Esophagus squamous epithelium (tissue), 5 donors: ENCODE data around the gene L3MBTL1. TPM values are rescaled to one million over a fixed set of nuclear protein-coding genes. Genes with fewer than 3 reads are reported as not detected.

Experiments used
- DNase-seq: peaks from one replicate; lab custom pipeline; 2025; lab: John Stamatoyannopoulos, UW
- H3K27ac ChIP-seq, 4 donors: fragments of 200-600 bp; sonication (generic); one replicate each; pipeline ENCODE4 v1.5.1; 2016 to 2019; ENCODE audit warnings: mild to moderate bottlenecking in 1 of 4
- H3K27me3 ChIP-seq, 4 donors: fragments of 200-600 bp; sonication (generic); 1 replicate in 3 of 4; 2 replicates in 1 of 4; pipeline versions ENCODE4 v1.5.1 to v1.6.0; 2017 to 2021; ENCODE audit warnings: antibody characterized with exemption in 1 of 4
- H3K36me3 ChIP-seq, 3 donors: fragments of 200-600 bp; sonication (generic); one replicate each; pipeline ENCODE4 v1.5.1; 2016 to 2019
- H3K4me1 ChIP-seq, 3 donors: fragments of 200-600 bp; sonication (generic); one replicate each; pipeline ENCODE4 v1.5.1; 2017 to 2019
- H3K4me3 ChIP-seq, 4 donors: fragments of 200-600 bp; sonication (generic); 1 replicate in 3 of 4; 2 replicates in 1 of 4; pipeline ENCODE4 v1.5.1; 2016 to 2019; ENCODE audit warnings: mild to moderate bottlenecking in 2 of 4, moderate library complexity in 1 of 4
- H3K9me3 ChIP-seq, 3 donors: fragments of 200-600 bp; sonication (generic); one replicate each; pipeline ENCODE4 v1.5.1; 2016 to 2019
- CTCF ChIP-seq, 6 experiments: fragments of 450-650 bp in 4 of 6; fragments of 200-600 bp in 2 of 6; sonication (generic) in 2 of 6; IDR thresholded peaks; one replicate each; pipeline ENCODE4 v1.5.1; 2016 to 2019; ENCODE audit warnings: antibody characterized with exemption in 6 of 6, mild to moderate bottlenecking in 4 of 6, moderate library complexity in 4 of 6
- POLR2A ChIP-seq, 4 donors: fragments of 450-650 bp; IDR thresholded peaks; one replicate each; pipeline ENCODE4 v1.6.1; 2017; ENCODE audit warnings: antibody characterized with exemption in 4 of 4, mild to moderate bottlenecking in 4 of 4, moderate library complexity in 3 of 4
- WGBS, 2 donors: methylation state at CpG; one replicate each; pipeline ENCODE4 v1.1.5; 2018; 5-methylcytosine and 5-hydroxymethylcytosine counted together
- intact Hi-C: fragments of 100-400 bp; cut with DNase I; formaldehyde crosslinking; loops from one replicate; pipeline ENCODE4 v1.15.0; 2022
- total RNA-seq, 4 donors: library from RNA; depleted of rRNA; stranded (reverse); fragments of >200 nt; gene quantifications; one replicate each; pipeline ENCODE4 v1.1.0, GENCODE V29; 2016
- donor health status: DM: yes; HTN: yes; CAD: no.

The L3MBTL1 gene
- total RNA-seq, 4 donors from 2014 or later, result 3.5 to 31.7 (median 7.9) TPM

DNA sequence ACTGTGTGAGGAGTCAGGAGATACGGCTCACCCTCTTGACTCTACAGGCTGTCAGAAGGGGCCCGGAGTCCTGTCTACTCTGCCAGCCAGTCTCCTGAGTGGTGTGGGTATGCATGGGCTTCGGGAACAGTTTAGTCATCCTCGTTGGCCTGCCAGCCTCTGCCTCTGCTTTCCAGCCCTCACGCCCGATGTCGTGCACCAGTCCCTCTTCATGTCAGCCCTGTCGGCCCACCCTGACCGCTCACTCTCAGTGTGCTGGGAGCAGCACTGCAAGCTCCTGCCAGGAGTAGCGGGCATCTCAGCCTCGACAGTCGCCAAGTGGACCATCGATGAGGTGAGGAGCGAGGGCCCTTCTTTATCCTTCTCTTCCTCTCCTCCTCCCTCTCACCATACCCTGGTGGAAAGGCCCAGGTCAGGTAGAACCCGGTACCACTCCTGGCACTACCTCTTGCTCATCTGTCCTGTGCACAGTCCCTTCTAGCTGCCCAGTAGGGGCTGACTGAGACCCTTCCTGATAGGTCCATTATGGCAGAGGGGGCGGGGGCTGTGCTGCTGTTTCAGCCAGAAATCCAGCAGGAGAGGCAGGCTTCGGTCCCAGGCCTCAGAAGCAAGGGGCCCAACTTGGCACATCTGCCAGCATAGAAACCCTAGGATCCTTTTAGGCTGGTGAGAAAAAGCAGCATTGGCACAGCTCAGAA is 32.6 kb downstream of the L3MBTL1 start:
- no peak for DNase-seq
- TF ChIP-seq POLR2A (IDR thresholded peaks at IDR 0.05) (no peak), CTCF (IDR thresholded peaks at IDR 0.05) (no peak)
- intact Hi-C loops, result loop anchor here (10.0 kb wide), 1 partner anchor 545 kb away; no protein-coding TSS in a partner anchor
- Histone ChIP-seq H3K36me3 (peaks cover 0 to 72% (median 6%) of the 10 kb centered on the region in 3 donors), H3K9me3 (no peaks in the 10 kb centered on the region), H3K27me3 (no peaks in the 10 kb centered on the region), H3K4me1 (no peaks in the 10 kb centered on the region), H3K4me3 (no peak overlapping the region), H3K27ac (no peak overlapping the region)
- WGBS, 2 donors, result 87 to 91% methylated on average over 10 to 15 of the region's 17 CpGs

DNA sequence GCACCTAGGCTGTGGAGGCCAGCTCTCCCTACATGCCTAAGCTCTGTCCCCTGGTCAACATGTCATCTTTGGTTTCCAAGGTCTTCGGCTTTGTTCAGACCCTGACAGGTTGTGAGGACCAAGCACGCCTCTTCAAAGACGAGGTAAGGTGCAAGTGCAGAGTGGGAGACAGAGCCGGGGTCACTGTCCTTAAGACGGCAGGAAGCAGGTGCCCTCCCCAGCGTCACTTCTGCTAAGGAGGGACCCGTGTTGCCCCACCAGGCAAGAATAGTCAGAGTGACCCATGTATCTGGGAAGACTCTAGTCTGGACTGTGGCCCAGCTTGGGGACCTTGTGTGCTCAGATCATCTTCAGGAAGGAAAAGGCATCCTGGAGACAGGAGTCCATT is 33.2 kb downstream of the L3MBTL1 start:
- 80 to 100% methylated on average over 3 to 5 of the region's 7 CpGs for WGBS, 2 donors
- Histone ChIP-seq H3K9me3 (no peaks in the 10 kb centered on the region), H3K27ac (no peak overlapping the region), H3K36me3 (peaks cover 0 to 72% (median 6%) of the 10 kb centered on the region in 3 donors), H3K4me1 (no peaks in the 10 kb centered on the region), H3K27me3 (no peaks in the 10 kb centered on the region), H3K4me3 (no peak overlapping the region)
- TF ChIP-seq POLR2A (IDR thresholded peaks at IDR 0.05) (no peak), CTCF (IDR thresholded peaks at IDR 0.05) (no peak)
- intact Hi-C loops, result no loop called here
- no peak for DNase-seq

GRCh38 chr20:43541214-43541613 is 33.7 kb downstream of the L3MBTL1 start:
- no peaks in the 10 kb centered on the region for H3K4me1 ChIP-seq
- intact Hi-C loops, result no loop called here
- no peaks in the 10 kb centered on the region for H3K9me3 ChIP-seq
- 5 to 35% methylated on average over 2 of the region's 2 CpGs for WGBS, 2 donors
- no peak for DNase-seq
- H3K4me3 ChIP-seq, result no peak overlapping the region
- peaks cover 0 to 72% (median 6%) of the 10 kb centered on the region in 3 donors for H3K36me3 ChIP-seq
- no peak for TF ChIP-seq CTCF (IDR thresholded peaks at IDR 0.05)
- no peak for TF ChIP-seq POLR2A (IDR thresholded peaks at IDR 0.05)
- H3K27me3 ChIP-seq, result no peaks in the 10 kb centered on the region
- no peak overlapping the region for H3K27ac ChIP-seq

- Histone ChIP-seq H3K4me3 (no peak overlapping the region), H3K36me3 (peaks cover 0 to 65% (median 6%) of the 10 kb centered on the region in 3 donors), H3K27me3 (no peaks in the 10 kb centered on the region), H3K27ac (no peak overlapping the region), H3K4me1 (no peaks in the 10 kb centered on the region), H3K9me3 (no peaks in the 10 kb centered on the region)
- DNase-seq, result no peak
- intact Hi-C loops, result no loop called here
- 72 to 78% methylated on average over 4 to 5 of the region's 5 CpGs for WGBS, 2 donors
- no peak for TF ChIP-seq POLR2A (IDR thresholded peaks at IDR 0.05)
- no peak for TF ChIP-seq CTCF (IDR thresholded peaks at IDR 0.05)
These were observed 34.7 kb downstream of the L3MBTL1 start for GRCh38 chr20:43542161-43542560.

DNA sequence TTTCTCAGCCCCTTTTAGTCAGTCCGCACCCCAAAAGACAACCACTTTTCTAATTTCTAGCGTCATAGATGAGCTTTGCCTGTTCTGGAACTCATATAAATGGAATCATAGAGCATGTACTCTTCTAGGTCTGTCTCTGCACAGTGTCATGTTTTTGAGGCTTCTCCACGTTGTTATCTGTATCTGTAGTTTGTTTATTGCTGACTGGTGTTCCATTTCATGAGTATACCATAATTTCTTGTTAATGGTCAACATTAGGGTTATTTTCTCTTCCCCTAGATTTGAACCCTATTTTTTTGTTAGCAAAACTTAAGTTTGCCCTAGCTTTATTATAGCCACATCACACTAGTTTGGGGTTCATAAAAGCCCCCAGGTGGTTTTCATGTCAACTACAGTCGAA is 35.2 kb downstream of the L3MBTL1 start:
- DNase-seq, result no peak
- no peaks in the 10 kb centered on the region for H3K9me3 ChIP-seq
- intact Hi-C loops, result no loop called here
- peaks cover 0 to 65% (median 6%) of the 10 kb centered on the region in 3 donors for H3K36me3 ChIP-seq
- 68 to 73% methylated on average over 4 of the region's 4 CpGs for WGBS, 2 donors
- no peak for TF ChIP-seq CTCF (IDR thresholded peaks at IDR 0.05)
- no peak for TF ChIP-seq POLR2A (IDR thresholded peaks at IDR 0.05)
- H3K4me1 ChIP-seq, result no peaks in the 10 kb centered on the region
- no peak overlapping the region for H3K27ac ChIP-seq
- H3K4me3 ChIP-seq, result no peak overlapping the region
- H3K27me3 ChIP-seq, result no peaks in the 10 kb centered on the region
